K562 (cell line): ENCODE measurements around the gene TRIM47. TPM values are rescaled to one million over a fixed set of nuclear protein-coding genes. Genes with fewer than 3 reads are reported as not detected.

Experiments
- CREB5 ChIP-seq: fragments of 250-450 bp; sonication (Bioruptor Pico); IDR thresholded peaks from 2 replicates; pipeline ENCODE4 v1.5.0; 2020; ENCODE audit warnings: mild to moderate bottlenecking
- E2F3 ChIP-seq: fragments of 250-450 bp; sonication (Bioruptor Pico); IDR thresholded peaks from 2 replicates; pipeline ENCODE4 v1.4.0; 2020; ENCODE audit warnings: mild to moderate bottlenecking
- NR2C1 ChIP-seq, 2 experiments: fragments of 450-650 bp; IDR thresholded peaks; 2 replicates each; pipeline ENCODE4 v1.6.1; 2017; ENCODE audit warnings: mild to moderate bottlenecking in 2 of 2, antibody characterized with exemption in 1 of 2, inconsistent platforms in 1 of 2, missing compliant biosample characterization in 1 of 2, missing genetic modification characterization in 1 of 2
- RBM25 ChIP-seq: fragments of 200-400 bp; formaldehyde crosslinking; IDR thresholded peaks from 2 replicates; pipeline ENCODE4 v1.6.1; 2018; ENCODE audit warnings: low read length, low read depth, moderate library complexity; ENCODE audit not compliant: severe bottlenecking
- REST ChIP-seq, 2 experiments: fragments of 450-650 bp; formaldehyde crosslinking in 1 of 2; IDR thresholded peaks; 2 replicates each; pipeline versions ENCODE4 v1.4.0 to v1.6.1; 2014 to 2020; ENCODE audit warnings: mild to moderate bottlenecking in 2 of 2, borderline replicate concordance in 1 of 2, low read depth in 1 of 2
- RFX5 ChIP-seq: IDR thresholded peaks from 2 replicates; pipeline ENCODE4 v1.6.1; 2011; ENCODE audit warnings: low read depth, mild to moderate bottlenecking, improper control_type of control experiment, low read length
- TAF7 ChIP-seq: fragments of 450-650 bp; IDR thresholded peaks from 2 replicates; pipeline ENCODE4 v1.6.1; 2016; ENCODE audit warnings: missing genetic modification characterization, missing compliant biosample characterization
- ZBTB26 ChIP-seq: fragments of 450-650 bp; formaldehyde crosslinking; IDR thresholded peaks from 2 replicates; pipeline ENCODE4 v1.4.0; 2022; ENCODE audit warnings: missing genetic modification characterization
- ZFP91 ChIP-seq: sonication (generic); formaldehyde crosslinking; IDR thresholded peaks from 2 replicates; pipeline ENCODE4 v1.8.0; 2022; ENCODE audit warnings: mild to moderate bottlenecking, missing genetic modification reagents
- ZNF280B ChIP-seq: fragments of 250-450 bp; sonication (Bioruptor Pico); IDR thresholded peaks from 2 replicates; pipeline ENCODE4 v1.5.1; 2021; ENCODE audit warnings: mild to moderate bottlenecking
- ZNF76 ChIP-seq: fragments of 250-450 bp; sonication (Bioruptor Pico); IDR thresholded peaks from 2 replicates; pipeline ENCODE4 v1.4.0; 2020; ENCODE audit warnings: mild to moderate bottlenecking, moderate library complexity, borderline replicate concordance
- polyA plus RNA-seq, 8 experiments: library from polyadenylated mRNA; depleted of rRNA in 4 of 8; stranded (reverse) in 5 of 8; unstranded in 3 of 8; fragments of >200 nt; fragmentation: Nextera tagmentation in 2 of 8; fragmentation: Illumina TruSeq in 1 of 8; extraction: Ambion mirVana in 2 of 8; extraction: Trizol in 1 of 8; gene quantifications; 2 replicates each; pipeline versions ENCODE4 v1.2.1 to v1.2.3, GENCODE V29; 2011 to 2014; ENCODE audit warnings: inconsistent platforms in 1 of 8, missing spikeins in 1 of 8
- total RNA-seq, 7 experiments: library from RNA; depleted of rRNA in 6 of 7; stranded (reverse); fragments of >200 nt in 6 of 7; fragmentation: Illumina TruSeq in 2 of 7; extraction: Trizol in 2 of 7; gene quantifications; 2 replicates each; pipeline versions ENCODE4 v1.2.1 to v1.2.3, GENCODE V29; 2011 to 2021; ENCODE audit warnings: low replicate concordance in 1 of 7

Gene TRIM47
- total and polyA plus RNA-seq, 9 of the 15 experiments (the other 6 are each of a cell fraction or from before 2014, with no cell fraction given): 0.56 to 6.1 (median 3.2) TPM

- TF ChIP-seq ZFP91 (CRISPR knock-in tag) (no peak), ZNF280B (CRISPR knock-in tag) (no peak), CREB5 (CRISPR knock-in tag) (no peak), ZNF76 (CRISPR knock-in tag) (no peak), NR2C1 (IDR thresholded peaks at IDR 0.05) (no peak), NR2C1 (tag; IDR thresholded peaks at IDR 0.05) (no peak), RFX5 (no peak), RBM25 (no peak), TAF7 (tag) (no peak), ZBTB26 (CRISPR knock-in tag) (no peak), E2F3 (CRISPR knock-in tag) (no peak), REST (IDR thresholded peaks at IDR 0.05; ENCODE audit: borderline replicate concordance) (peak; percentile 52), REST (CRISPR knock-in tag; IDR thresholded peaks at IDR 0.05; ENCODE audit: low read depth) (no peak)
These were observed 29.7 kb downstream of the TRIM47 start (continued) for GRCh38 chr17:75848523-75849278.
